PC-3 (cell line): ENCODE data around the gene ZMYM3. TPM values are rescaled to one million over a fixed set of nuclear protein-coding genes. Genes with fewer than 3 reads are reported as not detected.
"Not testable (repeated sequence)": the region's sequence is repeated elsewhere in the genome, so short reads cannot be mapped to it uniquely, and the experiment has no call there.

Source experiments
- ATAC-seq: fragments of 200-7000 bp; cut with Tn5 transposase; 2 replicates; pipeline ENCODE4 v1.9.1; 2020; ENCODE audit warnings: mild to moderate bottlenecking, moderate library complexity
- BruUV-seq: library from RNA; stranded (reverse); fragments of 400-500 nt; replicated peaks from 2 replicates; lab custom pipeline; 2021; lab: Mats Ljungman, UMichigan
- CTCF ChIA-PET: fragments of 300-600 bp; sonication (Branson Sonifier 250); formaldehyde crosslinking; loops from one replicate; lab custom pipeline; 2022; ENCODE audit warnings: antibody characterized with exemption; lab: Charles Lee
- POLR2A ChIA-PET: fragments of 300-600 bp; sonication (Branson Sonifier 250); formaldehyde crosslinking; loops from one replicate; lab custom pipeline; 2022; ENCODE audit warnings: antibody characterized with exemption; ENCODE audit not compliant: unreplicated experiment; lab: Charles Lee
- DNase-seq: peaks from one replicate; pipeline ENCODE4 v3.0.0-alpha.2; 2015
- H2AFZ ChIP-seq: fragments of 300-600 bp; sonication (generic); 2 replicates; pipeline ENCODE4 v1.6.0; 2016; ENCODE audit warnings: antibody characterized with exemption, low read length
- H3F3A ChIP-seq: fragments of 300-600 bp; sonication (generic); one replicate; pipeline ENCODE4 v1.6.0; 2017; ENCODE audit warnings: antibody characterized with exemption, low read length, control low read depth, mild to moderate bottlenecking; ENCODE audit not compliant: unreplicated experiment
- H3K27ac ChIP-seq: fragments of 300-600 bp; sonication (generic); 2 replicates; pipeline ENCODE4 v1.5.1; 2016; ENCODE audit warnings: mild to moderate bottlenecking, low read length
- H3K27me3 ChIP-seq: fragments of 300-600 bp; sonication (generic); 2 replicates; pipeline ENCODE4 v1.6.1; 2016; ENCODE audit warnings: low read length, mixed read lengths
- H3K36me3 ChIP-seq: fragments of 300-600 bp; sonication (generic); 2 replicates; pipeline ENCODE4 v1.6.1; 2016; ENCODE audit warnings: low read depth, mixed run types, low read length, mixed read lengths
- H3K4me1 ChIP-seq: fragments of 300-600 bp; sonication (generic); 2 replicates; pipeline ENCODE4 v1.5.1; 2016; ENCODE audit warnings: low read length; ENCODE audit not compliant: insufficient read depth
- H3K4me2 ChIP-seq: fragments of 300-600 bp; sonication (generic); 2 replicates; pipeline ENCODE4 v1.6.0; 2016; ENCODE audit warnings: low read length
- H3K4me3 ChIP-seq: fragments of 300-600 bp; sonication (generic); 2 replicates; pipeline ENCODE4 v1.5.1; 2016; ENCODE audit warnings: mild to moderate bottlenecking, low read length, mixed read lengths
- H3K79me2 ChIP-seq: fragments of 300-600 bp; sonication (generic); 2 replicates; pipeline ENCODE4 v1.6.1; 2017; ENCODE audit warnings: low read length, mixed read lengths
- H3K9ac ChIP-seq: fragments of 300-600 bp; sonication (generic); 2 replicates; pipeline ENCODE4 v1.6.0; 2016; ENCODE audit warnings: mild to moderate bottlenecking, low read length
- H3K9me2 ChIP-seq: fragments of 300-600 bp; sonication (generic); replicated peaks from 2 replicates; pipeline ENCODE4 v1.6.1; 2016; ENCODE audit warnings: mixed run types, low read length, mixed read lengths
- H3K9me3 ChIP-seq: fragments of 300-600 bp; sonication (generic); 2 replicates; pipeline ENCODE4 v1.6.1; 2016; ENCODE audit warnings: low read length, mixed read lengths
- H4K20me1 ChIP-seq: fragments of 300-600 bp; sonication (generic); 2 replicates; pipeline ENCODE4 v1.6.1; 2016; ENCODE audit warnings: low read length, mixed read lengths
- EZH2 ChIP-seq: fragments of 300-600 bp; sonication (generic); IDR thresholded peaks from one replicate; pipeline ENCODE4 v1.6.1; 2017; ENCODE audit warnings: antibody characterized with exemption, mild to moderate bottlenecking, low read length; ENCODE audit not compliant: unreplicated experiment
- EZH2phosphoT487 ChIP-seq: fragments of 300-600 bp; sonication (generic); IDR thresholded peaks from 2 replicates; pipeline ENCODE4 v1.6.1; 2018; ENCODE audit warnings: mild to moderate bottlenecking, antibody characterized with exemption, low read length, borderline replicate concordance
- intact Hi-C: fragments of 100-400 bp; cut with micrococcal nuclease; formaldehyde crosslinking; loops from 2 replicates; pipeline ENCODE4 v1.9.0; 2023
- total RNA-seq: library from RNA; depleted of rRNA; stranded (reverse); fragments of >200 nt; gene quantifications from 2 replicates; pipeline ENCODE4 v1.2.3, GENCODE V29; 2014
- TF ChIP-seq, protein P1 (sequence below): fragments of 300-600 bp; sonication (generic); conservative IDR thresholded peaks from 2 replicates; pipeline ENCODE4 v1.5.1; 2017; ENCODE audit warnings: antibody characterized with exemption, low read depth, mild to moderate bottlenecking, low read length

The ZMYM3 gene
- total RNA-seq, 1 experiment from 2014 or later: 23.5 TPM

GRCh38 chrX:71301195-71301924, 47.4 kb upstream of the ZMYM3 start, which contains the start of gene ITGB1BP2:
Gene ITGB1BP2, plus strand, starts transcription at chrX:71301750. Its CDS starts 57 bp downstream, at chrX:71301807.
- H4K20me1 ChIP-seq: no peaks in the 10 kb centered on the region
- H3K27me3 ChIP-seq: no peaks in the 10 kb centered on the region
- ChIA-PET POLR2A (no interaction called here), CTCF (no interaction called here)
- no peaks in the 10 kb centered on the region for H3K79me2 ChIP-seq
- H3K9me3 ChIP-seq: no peaks in the 10 kb centered on the region
- no peak for DNase-seq
- H3K4me3 ChIP-seq: no peak within 1 kb of the TSS
- TF ChIP-seq EZH2phosphoT487: no peak
- TF ChIP-seq EZH2: no peak
- TF ChIP-seq, protein P1, sequence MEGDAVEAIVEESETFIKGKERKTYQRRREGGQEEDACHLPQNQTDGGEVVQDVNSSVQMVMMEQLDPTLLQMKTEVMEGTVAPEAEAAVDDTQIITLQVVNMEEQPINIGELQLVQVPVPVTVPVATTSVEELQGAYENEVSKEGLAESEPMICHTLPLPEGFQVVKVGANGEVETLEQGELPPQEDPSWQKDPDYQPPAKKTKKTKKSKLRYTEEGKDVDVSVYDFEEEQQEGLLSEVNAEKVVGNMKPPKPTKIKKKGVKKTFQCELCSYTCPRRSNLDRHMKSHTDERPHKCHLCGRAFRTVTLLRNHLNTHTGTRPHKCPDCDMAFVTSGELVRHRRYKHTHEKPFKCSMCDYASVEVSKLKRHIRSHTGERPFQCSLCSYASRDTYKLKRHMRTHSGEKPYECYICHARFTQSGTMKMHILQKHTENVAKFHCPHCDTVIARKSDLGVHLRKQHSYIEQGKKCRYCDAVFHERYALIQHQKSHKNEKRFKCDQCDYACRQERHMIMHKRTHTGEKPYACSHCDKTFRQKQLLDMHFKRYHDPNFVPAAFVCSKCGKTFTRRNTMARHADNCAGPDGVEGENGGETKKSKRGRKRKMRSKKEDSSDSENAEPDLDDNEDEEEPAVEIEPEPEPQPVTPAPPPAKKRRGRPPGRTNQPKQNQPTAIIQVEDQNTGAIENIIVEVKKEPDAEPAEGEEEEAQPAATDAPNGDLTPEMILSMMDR: no peak
- intact Hi-C loops: no loop called here
- peak; percentile 16; the same call in 1 of the 2 replicates for ATAC-seq
- no peaks in the 10 kb centered on the region for H3K9me2 ChIP-seq
- no peaks in the 10 kb centered on the region for H3F3A ChIP-seq
- H3K36me3 ChIP-seq: peaks cover 33% of the 10 kb centered on the region
- no peak within 1 kb of the TSS for H3K27ac ChIP-seq
- no TSS peak for BruUV-seq
- no peak within 1 kb of the TSS for H3K4me2 ChIP-seq
- no peak within 1 kb of the TSS for H2AFZ ChIP-seq
- H3K9ac ChIP-seq: no peak within 1 kb of the TSS
- 0 out of 2 replicates have a peak, but pooled peaks cover 2% of the 10 kb centered on the region for H3K4me1 ChIP-seq

DNA sequence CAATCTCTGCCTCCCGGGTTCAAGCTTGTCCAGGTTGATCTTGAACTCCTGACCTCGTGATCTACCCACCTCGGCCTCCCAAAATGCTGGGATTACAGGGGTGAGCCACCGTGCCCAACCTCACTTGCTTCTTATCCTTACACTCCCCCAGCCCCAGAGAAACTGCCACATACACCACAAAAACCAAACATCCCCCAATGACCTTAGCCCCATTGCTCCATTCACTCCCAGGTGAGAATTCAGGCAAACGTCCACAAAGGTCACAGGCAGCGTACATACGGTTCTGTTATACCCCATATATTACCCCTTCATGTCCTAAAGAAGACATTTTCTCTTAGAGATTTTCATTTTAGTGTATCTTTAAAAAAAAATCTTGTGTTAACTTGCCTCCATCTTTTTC, 46.6 kb upstream of the ZMYM3 start:
- H4K20me1 ChIP-seq, POLR2A ChIA-PET, H3K9ac ChIP-seq, H3F3A ChIP-seq, intact Hi-C loops, ATAC-seq, DNase-seq, H3K79me2 ChIP-seq, H3K4me1 ChIP-seq, H3K9me3 ChIP-seq, H2AFZ ChIP-seq, H3K4me3 ChIP-seq, H3K27ac ChIP-seq, H3K27me3 ChIP-seq, H3K9me2 ChIP-seq, CTCF ChIA-PET, H3K4me2 ChIP-seq: not testable (repeated sequence)
- TSS peak; percentile 76 for BruUV-seq
- peaks cover 35% of the 10 kb centered on the region for H3K36me3 ChIP-seq

- H3K4me2 ChIP-seq, DNase-seq, intact Hi-C loops, H3K27me3 ChIP-seq, H3K27ac ChIP-seq, H2AFZ ChIP-seq, H3K9me2 ChIP-seq, CTCF ChIA-PET, H3F3A ChIP-seq, H3K79me2 ChIP-seq, H3K9me3 ChIP-seq, POLR2A ChIA-PET, H3K9ac ChIP-seq, ATAC-seq, BruUV-seq, H3K4me1 ChIP-seq, H3K4me3 ChIP-seq, H4K20me1 ChIP-seq: not testable (repeated sequence)
- H3K36me3 ChIP-seq: peaks cover 35% of the 10 kb centered on the region
Measured at GRCh38 chrX:71300064-71300463, 46.1 kb upstream of the ZMYM3 start.
